ENCODE data around the gene FOXJ3.

FOXJ3 gene

DNA sequence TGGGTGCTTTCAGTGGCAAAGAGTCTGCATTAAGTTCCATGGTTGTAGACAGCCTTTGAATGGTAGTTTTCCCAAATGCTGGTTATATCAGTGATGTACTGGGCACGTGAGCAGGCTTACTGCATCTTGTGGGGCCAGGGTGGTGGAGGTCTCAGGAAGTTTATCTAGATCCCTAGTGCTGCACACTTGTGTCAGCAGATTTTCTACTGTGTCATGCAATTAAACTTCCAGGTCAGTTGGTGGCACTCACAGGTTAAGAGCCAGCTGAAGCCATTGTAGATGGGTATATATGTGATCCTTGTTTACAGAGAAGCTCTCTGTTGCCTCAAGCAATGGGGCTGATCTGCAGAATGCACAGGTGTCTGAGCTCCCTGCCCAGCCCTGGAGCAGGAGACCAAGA is 33.0 kb downstream of the FOXJ3 start:
- no peak for DNase-seq

DNA sequence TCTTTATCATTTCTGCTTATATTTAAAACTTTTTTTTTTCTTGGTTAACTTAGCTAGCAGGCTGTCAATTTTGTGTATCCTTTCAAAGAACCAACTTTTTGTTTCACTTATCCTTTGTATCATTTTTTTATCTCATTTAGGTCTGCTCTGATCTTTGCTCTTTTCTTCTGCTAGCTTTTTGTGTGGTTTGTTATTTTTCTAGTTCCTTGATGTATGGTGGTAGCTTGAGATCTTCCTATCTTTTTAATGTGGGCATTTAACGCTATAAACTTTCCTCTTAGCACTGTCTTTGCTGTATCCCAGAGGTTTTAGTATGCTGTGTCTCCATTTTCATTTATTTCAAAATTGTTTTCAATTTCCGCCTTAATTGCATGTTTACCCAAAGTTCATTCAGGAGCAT is 36.5 kb downstream of the FOXJ3 start:
- DNase-seq, result no peak

DNA sequence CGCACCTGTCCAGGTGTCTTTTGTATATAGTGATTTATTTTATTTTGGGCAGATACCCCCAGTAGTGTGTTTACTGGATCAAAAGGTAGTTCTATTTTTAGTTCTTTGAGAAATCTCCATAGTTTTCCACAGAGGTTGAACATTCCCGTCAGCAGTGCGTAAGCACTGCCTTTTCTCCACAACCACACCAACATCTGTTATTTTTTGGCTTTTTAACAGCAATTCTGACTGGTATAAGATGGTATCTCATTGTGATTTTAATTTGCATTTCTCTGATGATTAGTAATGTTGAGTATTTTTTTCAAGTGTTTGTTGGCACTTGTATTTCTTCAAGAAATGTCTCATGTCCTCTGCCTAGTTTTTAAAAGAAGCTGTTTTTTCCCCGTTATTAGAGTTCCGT is 39.2 kb downstream of the FOXJ3 start:
- DNase-seq, result no peak

DNA sequence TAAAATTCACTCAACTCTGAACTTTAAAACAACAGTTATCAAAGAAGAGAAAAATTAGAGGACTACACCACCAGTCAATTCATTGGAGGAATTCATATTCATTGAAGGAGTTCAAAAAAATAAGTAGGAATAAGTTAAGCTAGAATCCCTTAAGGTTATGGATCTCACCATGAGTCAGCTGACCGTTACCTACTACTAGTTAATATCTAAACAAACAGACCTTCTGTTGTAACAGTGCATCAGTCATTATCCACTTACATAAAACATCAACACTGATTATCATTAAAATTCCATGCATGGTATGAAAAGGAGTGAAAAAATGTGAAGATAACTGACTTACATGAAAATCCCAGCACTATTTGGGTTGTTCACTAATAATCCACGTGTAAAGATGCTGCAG is 44.9 kb downstream of the FOXJ3 start:
- no peak for DNase-seq

DNA sequence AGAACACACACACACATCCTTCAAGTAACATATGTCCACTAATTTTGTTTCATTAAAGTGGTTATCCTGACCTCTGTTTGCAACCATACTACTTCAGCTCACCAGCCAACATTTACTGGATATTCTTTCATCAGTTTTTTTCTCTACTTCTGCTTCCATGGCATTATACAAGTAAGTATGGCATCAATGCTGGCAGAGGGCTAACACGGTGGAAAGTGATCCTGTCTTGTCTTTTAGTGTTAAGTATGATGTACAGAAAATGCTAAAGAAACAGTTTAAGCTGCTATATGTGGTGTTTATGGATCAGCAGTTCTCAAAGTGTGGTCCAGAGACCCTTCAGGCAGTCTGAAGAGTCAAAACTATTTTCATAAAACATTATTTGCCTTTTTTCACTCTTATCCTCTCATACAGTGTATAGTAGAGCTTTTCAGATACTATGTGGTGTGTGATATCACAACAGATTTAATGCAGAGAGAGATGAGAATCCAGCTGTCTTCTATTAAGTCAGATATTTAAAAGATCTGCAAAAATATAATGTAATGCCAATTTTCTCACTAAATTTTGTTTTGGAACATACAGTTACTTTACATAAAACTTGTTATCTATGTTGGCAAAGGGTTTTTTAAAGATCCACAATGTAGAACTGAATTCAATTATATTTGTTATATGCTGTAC is 46.6 kb downstream of the FOXJ3 start:
- no peak for DNase-seq

DNA sequence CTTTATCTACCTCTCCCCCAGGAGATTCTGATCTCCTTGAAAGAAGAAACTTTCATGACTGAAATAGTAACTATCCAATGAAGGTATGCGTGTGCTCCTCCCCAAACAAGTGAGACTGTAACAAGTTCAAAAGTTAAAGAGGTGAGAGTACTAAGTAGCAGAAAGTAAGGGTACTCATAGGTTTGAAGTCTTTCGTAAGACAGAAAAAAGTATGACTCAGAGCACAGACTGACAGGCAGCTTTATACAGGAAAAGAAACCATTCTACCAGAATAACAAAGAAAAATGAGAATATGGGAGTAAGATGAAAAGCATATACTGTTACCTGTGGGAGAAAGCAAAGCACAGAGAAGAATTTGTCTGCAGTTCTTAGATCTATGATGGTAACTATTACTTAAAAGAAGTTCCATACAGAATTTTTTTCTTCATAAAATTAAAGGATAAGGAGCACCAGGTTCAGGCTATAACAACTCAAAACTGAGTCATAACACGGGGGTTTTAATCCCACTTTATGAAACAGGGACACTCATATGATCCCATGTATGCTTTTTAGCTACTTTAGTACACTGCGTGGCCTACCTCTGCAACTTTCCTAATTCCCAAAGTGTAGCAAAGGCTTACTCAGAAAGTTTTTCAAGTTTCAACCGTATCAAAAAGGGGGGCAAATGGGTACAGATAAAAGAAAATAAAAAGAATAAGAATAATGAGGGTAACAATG is 52.0 kb downstream of the FOXJ3 start:
- DNase-seq, result no peak

DNA sequence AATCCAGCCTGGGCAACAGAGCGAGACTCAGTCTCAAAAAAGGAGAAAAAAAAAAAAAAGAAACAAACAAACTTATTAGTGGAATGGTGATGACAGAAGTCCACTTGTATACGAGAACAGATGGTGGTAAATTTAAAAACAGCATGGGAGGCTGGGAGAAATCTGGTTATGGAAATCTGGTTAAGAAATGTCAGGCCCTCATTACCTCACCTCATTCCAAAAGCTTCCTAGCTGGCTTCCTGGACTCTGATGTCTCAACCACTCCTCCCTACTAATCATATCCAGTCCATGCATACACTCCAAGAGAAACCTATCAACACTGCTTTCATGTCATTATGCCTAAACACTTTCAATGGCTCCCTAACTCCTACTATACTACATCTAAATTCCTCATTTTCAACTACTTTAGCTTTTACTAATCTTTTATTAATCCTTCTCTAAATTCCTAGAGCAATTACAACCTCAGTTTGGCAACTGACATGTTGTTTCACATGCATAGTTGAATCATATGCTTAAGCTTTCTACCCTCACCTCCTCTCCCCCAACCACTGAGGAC is 52.9 kb downstream of the FOXJ3 start:
- DNase-seq, result no peak

DNA sequence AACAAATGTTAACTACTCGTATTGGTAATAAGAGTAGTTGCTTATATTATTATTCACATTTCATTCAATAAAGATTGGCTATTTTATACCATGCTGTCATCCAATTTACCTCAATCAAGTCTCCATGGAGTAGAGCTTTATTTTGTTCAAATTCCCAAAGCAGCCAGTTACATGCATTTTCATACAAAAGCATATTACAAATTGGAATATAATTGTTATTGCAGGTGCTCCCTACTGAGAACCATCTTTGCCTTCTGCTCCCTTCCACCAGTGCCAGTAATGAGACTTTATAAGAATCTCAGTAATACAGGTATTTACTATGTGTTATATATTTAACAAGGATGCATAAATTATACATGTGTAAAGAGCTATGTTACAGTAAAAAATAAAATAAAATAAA is 54.2 kb downstream of the FOXJ3 start:
- DNase-seq, result no peak

DNA sequence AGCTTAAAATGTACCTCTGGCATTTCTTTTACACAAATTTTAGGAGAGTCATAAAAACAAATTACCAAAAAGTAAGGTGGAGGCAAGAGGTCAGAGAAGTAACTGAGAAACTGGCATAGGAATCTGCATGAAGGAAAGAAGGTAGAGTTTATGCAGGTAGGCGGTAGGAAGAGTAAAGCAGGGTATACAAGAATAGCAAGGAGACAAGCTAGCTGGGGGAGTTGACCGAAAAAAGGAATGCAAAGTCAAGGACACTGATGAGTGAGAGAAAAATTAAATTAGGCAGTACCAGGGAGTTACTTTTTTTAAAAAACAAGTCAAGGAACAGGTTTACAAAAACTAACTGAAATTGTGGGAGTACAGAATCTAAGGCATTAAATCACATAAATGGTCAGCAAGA is 56.0 kb downstream of the FOXJ3 start:
- DNase-seq, result no peak

DNA sequence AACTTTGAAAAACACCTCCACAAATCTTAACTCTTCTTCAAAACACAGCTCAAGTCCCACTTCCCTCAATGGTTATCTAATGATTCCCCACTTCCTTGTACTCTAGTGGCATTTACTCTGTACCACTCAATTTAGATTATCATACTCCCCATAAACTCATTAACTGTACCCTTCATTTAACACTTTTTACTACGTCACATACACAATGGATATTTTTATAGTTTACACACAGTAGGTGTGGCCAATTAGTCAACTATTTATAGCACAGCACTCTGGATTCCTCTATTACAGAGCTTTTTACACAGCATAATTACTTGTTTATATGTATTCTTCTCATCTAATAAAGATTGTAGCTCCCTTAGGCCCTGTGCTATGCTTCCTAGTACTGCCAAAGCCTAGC is 62.1 kb downstream of the FOXJ3 start:
- no peak for DNase-seq

DNA sequence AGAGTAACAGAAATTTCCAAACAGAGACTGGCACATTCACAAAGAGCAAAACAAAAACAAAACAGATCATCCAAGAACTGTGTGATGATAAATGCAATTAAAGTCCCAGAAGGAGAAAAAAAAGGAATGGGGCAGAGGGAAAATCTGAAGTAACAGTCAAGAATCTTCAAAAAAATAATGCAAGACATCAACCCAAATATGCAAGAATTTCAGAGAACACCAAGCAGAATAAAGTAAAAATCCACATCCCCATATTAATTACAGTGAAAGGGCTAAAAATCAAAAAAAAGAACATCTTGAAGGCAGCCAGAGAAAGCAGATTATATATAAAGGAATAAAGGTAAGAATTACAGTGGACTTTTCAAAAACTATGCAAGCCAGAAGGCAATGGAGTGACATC is 67.1 kb downstream of the FOXJ3 start:
- no peak for DNase-seq

DNA sequence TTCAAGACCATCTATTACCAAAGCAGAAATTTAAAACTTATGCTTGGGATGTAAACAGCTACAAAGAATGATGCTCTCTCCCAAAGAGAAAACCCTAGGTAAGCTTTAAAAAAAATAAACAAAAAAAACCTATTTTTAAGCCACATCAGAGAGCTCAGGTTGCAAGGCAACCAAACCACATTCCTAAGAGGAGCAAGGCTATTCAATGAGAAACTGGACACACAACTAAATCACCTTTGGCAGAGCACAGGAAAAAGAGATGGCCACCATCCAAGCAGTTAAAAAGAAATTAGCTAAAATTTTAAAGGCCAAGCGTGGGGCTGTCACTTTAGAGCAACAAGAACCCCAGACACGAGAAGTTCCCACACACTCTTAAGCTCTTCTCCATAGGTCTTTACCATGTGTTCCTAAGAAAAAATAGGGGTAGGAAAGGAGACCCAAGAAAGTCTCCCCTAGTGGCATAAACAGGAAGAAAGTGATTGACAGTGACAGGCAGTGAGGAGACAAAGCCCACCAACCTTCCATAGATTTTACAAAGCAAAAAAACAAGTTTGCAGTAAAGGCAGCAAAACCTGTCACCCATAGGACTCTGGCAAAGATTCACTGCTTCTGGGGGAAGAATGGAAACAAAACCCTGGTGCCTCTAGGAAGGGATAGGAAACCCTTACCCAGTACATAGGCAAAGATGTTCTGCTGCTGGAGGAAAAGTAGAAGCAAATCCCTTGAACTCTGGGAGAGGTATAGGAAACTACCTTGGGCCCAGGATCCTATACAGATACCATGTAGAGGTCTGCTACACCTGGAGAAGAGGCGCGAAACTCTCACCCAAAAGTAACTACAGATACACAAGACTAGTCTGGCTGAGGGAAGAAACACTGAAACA is 68.5 kb downstream of the FOXJ3 start:
- DNase-seq, result no peak

DNA sequence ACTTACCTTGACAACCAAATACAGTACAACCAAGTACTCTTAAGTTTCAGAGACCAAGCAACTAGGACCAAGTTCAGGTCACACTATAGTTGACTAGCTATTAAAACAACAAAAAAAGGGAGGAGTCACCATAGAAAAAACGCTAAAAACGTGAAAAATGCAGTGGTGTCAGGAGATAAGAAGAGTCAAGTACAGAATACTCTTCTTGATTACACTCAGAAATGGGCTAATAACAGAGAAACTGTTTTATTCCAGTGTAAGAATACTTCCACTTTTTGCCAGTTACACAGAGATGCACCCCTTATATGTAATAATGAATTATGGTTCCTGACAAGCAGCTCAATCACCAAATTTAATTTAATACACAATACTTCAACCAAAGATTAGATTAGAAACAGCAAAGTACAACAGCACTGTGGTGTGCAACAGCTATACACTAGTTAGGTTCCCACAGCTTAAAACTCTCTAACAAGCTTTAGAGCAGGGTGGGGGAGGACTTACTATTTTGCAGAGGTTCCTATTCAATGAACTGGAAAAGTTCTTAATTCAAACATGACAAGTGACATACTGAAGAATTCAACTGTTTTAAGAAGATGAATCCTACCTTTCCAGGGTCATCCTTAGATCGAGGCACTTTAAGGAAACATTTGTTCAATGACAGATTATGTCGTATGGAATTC is 70.4 kb downstream of the FOXJ3 start:
- DNase-seq, result no peak

DNA sequence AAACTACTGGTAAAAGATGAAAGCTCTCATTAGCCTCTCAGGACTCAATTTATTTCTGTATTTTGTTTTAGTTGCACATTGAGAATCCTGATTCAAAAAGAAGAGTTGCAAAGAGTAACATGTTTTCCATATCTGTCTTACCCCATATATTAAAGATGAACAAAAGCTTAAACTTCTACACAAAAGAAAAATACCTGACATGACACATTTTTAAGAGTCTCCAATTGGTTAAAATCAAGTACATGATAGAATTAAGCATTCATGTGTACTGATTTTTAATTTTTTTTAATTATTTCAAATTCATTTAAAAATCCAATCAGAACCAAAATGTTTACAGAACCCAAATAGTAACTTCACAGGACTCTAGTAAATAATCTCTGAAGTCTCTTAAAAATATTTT is 72.0 kb downstream of the FOXJ3 start:
- DNase-seq, result no peak

DNA sequence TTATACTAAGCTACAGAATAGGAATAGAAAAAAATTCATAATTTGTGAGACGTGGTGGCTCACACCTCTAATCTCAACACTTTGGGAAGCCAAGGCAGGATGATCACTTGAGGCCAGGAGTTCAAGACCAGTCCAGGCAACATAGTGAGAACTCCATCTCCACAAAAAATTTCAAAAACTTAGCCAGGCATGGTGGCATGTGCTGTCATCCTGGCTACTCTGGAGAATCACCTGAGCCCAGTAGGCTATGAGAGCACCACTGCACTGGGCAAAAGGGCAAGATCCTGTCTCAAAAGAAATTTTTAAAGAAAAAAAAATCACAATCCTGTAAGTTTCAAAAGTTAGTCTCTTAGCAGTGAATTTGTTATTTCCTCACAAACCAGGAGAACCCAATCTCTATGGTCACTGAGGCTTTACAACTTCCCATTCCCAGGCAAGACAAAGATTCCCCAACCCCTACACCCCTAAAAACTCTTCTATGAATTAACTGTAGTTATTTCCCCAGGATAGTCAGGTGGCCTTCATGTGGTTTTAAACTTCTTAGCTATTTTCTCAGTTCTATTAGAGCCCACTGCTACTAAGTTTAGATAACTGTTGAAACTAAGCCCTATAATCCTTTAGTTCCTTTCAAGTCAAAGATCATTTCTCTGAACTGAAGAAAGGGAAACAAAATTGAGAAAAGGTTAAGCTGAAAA is 74.5 kb downstream of the FOXJ3 start:
- no peak for DNase-seq

DNA sequence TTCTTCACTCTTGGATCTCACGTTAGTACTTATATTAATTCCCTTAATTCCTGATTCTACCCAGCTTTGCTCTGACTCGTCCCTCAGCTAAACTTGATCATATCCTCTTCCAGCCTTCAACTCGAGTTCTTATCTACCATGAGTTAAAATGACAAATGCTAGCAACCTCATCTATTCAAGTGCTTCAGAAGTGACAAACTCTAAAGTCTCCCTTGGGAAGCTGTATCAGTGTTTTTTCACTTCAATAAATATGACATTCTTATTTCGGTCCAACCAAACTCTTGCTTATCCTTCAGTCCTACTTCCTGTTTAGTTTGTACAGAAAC is 75.3 kb downstream of the FOXJ3 start:
- DNase-seq, result no peak

DNA sequence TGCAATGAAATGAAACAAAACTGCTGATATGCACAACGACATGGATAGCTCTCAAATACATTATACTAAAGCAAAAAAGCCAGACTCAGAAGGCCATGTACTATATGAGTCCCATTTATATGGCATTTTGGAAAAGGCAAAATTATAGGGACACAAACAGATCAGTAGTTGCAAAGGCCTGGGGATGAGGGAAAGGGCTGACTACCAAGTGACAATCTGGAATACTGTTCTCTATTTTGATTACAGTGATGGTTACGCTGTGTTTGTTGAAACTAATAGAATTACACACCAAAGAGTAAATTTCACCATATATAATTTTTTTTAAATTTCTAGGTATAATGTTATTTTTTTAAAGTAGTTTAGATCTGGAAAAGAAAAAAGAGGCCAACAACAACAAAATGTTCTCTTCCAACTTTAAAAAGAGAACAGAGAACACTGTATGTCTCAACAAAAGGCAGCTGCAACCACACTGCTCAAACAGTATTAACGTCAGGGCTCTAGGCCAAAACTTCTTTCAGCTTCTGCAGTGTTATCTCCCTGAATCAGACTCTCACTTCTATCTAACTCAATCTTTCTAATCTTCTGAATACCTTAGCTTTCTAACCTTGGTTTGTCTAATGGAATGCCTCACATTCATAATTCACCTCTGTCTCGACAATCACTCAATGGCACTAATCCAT is 75.8 kb downstream of the FOXJ3 start:
- DNase-seq, result no peak

DNA sequence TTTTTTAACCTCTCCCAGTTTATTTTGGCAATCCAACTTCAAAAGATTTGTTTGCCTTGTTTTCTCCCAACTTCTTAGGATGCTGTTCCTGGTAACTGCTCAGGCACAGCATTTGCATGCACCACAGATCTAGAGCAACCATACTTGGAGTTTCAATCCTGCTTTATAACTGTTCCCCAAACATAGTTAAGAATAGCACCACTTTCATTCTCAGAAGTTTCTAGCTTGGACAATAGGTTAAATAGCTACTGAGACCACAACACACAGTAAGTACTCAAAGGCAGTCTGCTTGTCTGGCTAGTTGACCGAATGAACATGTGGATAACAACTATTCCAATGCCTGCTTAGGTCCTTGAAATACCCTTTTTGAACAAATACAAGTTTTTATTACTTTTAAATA is 76.8 kb downstream of the FOXJ3 start:
- no peak for DNase-seq

DNA sequence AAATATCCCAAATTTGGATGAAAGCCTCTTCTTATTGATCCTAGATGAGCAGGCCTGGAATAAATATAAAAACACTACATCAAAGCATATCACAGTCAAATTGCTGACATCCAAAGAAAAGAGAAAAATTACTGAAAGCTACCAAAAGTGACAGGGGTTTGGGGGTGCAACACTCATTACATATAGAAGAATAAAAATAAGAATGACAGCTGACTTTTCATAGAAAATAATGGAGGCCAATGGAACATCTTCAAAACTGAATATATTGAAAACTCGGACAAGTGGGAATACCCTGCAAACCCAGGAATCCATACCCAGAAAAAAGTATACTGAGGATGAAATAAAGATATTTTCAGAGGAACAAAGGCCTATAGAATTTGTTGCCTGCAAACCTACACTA is 84.0 kb downstream of the FOXJ3 start:
- DNase-seq, result no peak

DNA sequence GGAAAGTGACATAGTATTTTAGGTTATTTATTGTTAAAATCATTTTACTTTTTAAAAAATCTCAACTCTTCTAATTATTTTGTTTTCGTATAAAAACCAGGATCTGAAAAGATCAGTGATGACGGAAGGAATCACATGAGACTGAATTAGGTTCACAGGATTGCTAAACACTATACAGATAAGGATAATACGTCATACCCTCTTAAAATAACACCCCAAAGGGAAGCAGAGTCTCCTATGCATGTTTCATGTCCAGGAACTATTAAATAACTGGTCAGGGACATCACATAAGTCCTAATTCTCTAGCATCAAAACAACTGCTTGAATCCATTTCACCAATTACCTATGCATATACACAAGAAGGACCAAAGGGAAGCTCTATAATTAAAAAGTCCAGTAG is 84.9 kb downstream of the FOXJ3 start:
- DNase-seq, result no peak

DNA sequence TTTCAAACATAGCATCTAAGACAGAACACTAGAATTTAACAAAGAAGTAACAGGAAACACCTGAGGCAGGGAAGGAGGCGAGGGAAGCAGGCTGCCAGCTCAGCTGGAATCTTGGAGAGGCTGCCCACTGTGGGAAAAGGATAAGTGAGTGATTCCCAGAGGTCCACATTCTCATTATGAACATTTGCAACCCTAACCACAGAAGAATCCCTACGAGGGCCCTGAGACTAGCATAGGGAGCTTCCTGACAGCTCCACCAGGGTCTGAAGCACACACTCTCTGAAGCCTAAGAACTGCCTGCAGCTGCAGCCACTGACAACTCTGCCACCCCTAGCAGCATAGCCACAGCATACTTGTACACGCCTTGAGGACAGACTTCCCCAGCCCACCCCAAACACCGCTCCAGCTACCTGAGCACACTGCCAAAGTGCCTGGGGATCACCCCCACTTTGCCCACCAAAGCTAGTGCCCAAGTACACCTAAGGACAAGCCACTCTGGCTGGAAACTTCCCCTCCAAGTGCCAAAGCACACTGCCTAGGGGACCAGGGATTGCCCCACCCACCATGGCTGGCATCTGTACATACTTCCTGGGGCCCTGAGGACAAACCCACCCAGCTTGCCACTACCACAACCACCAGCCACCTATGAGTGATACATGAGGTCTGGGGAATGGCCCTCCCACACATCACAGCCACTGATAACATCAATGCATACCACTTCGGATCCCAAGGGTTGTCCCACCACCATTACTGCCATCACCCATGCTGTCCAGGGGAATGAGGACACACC is 93.9 kb downstream of the FOXJ3 start:
- DNase-seq, result no peak

Measured in amniotic stem cell (primary cell).